NCI-H446 treated with DMSO at 0.1 percent for 48 hours (cell line): ENCODE data around the gene SYCP2L.
"Not testable (repeated sequence)": the region's sequence is repeated elsewhere in the genome, so short reads cannot be mapped to it uniquely, and the experiment has no call there.

Experiments
- DNase-seq: peaks from one replicate; lab custom pipeline; 2025; lab: John Stamatoyannopoulos, UW

SYCP2L gene

DNA sequence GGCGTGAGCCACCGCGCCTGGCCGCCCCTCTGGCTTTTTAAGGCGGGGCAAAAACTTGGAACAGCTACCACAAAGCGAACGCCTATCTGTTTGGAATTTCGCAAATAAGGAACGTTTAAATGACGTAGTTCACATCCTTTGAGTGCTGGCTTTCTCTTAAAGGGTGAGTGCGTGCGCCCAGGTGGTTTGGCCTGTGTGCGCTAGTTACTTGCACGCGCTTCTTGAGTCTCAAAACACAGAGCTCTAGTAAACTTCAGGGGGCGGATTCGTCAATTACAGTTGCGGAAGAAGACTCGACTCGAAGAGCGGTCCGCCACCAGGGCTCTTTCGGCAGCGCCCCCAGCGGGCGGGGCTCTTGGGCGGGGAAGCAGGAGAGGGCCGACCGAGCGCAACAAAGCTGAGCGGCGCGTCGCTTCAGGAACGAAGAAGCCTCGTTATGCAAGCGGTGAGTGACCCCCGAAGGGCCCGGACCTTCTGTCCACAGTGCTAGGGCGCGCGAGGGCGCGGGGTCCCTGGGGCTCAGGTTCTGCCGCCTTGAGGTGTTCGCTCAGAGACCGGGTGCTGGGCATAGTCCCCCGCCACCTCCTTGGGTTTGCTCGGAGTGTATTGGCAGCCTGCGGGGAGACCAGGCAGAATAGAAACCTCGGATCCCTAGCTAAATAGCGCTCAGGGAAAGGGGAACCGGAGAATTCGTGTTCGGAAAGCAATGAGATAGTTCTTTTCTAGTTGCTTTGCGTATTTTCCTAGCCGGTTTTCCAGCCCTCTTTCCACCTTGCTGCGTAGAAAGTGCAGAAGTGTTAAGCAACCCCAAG is at the start of gene SYCP2L:
Gene SYCP2L (plus strand): TSS at position 362 of the 812 bp plus-strand sequence. CDS start 75 bp downstream, at position 437.
- no peak for DNase-seq

DNA sequence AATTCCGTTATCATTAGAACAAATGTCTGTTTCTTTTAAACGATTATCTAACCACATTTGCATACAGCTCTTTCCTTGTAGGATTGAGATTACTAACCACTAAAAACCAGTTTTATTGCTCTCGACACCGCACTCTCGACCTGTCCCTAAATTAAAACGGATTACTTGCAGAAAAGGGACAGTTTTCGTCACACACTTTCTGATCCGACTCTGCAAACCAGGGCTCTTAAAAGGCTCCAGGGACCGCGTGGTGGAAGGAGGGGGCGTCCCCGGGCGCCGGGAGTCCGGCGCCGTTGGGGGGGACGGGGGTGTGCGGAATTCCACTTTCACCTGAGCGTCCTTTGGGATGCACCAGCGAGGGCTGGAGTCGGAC is 49.2 kb upstream of the SYCP2L start:
- DNase-seq = no peak

DNA sequence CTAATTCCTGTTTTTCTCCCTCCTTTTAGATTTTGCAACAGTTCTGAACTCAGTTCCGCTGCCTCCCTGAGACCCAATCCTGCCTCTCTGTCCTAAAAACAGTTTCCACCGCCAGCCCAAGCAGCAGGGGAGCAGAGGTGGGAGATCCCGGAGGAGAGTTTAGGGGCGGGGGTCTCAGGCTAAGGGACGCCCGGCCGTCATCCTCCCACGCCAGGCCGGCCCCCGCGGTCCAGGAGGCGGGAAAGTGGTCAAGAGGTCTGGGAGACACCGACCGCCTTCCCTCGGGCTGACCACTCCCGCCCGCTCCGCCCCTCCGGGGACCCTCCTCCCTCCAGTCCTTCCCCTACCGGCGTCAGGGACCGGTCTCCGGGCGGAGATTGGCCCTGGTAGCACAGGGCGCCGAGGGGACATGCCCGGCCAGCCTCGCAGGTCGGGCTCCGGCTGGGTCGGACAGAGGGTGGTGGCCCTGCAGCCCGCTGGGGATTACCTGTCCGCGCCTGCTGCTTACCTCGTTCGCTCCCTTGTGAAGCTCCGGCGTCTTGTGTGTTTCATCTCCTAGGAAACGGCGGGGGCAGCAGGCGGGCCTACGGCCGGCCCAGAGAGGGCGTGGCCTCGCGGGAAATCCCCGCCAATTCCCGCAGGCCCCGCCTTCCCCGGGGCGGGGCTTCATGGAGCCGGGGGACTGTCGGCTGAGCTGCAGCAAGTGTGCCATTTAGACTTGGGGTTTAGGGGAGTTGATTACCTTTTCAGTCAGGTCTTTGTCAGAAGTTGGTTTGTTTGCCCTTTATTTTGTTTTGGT is 48.7 kb upstream of the SYCP2L start, which contains the start of gene MAK:
Gene MAK (minus strand): TSS at position 545 of the 799 bp plus-strand sequence. CDS start 7,891 bp downstream, outside the sequence.
- peak; percentile 60 for DNase-seq

DNA sequence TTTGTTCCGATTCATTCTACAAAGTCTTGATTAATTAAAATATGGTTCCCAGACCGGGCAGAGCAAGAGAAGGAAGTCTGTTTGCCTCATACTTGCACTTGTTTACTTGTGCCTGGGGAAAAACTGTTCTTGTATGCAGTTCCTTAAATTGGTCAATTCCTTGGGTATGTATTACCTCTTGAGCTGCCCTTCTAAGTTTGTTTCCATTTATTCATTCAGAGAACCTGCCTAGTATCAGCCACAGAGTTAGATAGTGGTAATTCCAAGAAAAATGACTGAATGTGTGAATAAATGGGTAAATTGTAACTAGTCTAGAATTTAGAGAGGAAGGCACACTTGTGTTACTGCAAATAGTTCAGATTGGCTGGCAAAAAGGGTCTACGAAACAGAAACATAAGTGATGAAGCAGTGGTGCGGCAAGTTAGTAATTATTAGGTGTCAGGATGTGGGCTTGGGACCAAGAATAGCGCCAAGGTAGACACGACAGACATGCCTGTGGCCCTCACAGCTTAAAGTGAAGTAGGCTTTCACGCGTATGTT is 48.0 kb upstream of the SYCP2L start:
- DNase-seq = no peak

DNA sequence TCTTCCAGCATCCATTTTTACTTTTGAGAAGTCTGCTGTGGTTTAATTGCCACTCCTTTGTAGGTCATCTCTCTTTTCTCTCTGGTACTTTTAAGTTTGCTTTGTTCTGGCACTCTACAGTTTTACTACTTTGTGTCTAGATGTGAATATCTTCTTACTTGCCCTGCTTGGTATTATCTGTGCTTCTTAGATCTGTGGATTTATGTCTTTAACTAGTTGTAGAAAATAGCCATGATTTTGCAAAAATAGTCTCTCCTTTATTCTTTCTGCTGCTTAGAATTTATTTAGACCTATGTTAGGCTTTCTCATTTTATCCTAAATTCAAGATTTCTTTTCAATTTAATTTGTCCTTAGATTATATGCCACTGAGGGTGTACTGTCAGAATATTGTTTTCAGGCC is 43.3 kb upstream of the SYCP2L start:
- DNase-seq = no peak

DNA sequence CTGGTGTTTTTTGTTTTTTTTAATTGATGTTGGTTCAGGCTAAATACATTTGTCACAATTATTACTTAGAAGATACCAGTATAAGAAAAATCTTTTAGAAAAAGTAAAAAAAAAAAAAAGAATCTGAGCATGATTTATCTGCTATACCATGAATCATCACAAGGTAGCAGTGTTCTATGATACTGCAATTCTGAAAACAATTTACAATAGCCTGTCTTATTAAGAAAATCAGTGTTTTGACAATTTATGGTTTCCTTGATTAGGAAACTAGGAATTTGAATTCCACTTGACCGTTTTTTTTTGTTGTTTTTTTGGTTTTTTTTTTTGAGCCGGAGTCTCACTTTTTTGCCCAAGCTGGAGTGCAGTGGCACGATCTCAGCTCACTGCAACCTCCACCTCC is 39.2 kb upstream of the SYCP2L start:
- no peak for DNase-seq

DNA sequence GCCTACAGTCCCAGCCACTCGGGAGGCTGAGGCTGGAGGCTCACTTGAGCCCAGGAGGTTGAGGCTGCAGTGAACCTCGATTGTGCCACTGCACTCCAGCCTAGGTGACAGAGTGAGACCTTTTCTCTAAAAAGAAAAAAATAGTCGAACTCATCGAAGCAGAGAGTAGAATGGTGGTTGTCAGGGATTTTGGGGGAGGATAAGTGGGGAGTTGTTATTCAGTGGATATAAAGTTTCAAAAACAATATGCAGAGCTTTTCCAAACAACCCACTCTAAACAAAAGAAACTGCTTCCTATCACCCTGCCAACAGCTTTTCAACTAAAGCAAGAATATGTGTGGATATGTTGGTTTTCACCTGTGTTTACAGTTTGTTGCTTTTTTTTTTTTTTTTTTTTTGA is 37.0 kb upstream of the SYCP2L start:
- no peak for DNase-seq

DNA sequence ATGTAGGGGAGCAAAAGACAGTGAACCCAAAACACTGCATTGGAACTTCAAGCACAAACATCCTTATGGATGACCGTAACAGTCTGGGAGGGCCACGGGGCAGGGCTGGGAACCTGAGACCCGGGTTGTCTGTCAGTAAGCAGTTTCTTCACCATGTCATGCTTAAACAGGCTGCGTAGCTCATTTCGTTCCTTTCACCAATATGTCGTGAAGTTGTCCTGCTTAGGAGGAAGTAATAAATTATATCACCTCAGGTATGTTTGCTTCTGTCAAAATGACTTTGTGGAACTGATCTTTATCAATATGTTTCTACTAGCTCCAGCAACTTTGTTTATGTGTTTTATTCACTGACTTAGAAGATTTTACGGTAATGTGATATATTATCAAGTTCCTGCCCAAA is 36.1 kb upstream of the SYCP2L start:
- DNase-seq = no peak

DNA sequence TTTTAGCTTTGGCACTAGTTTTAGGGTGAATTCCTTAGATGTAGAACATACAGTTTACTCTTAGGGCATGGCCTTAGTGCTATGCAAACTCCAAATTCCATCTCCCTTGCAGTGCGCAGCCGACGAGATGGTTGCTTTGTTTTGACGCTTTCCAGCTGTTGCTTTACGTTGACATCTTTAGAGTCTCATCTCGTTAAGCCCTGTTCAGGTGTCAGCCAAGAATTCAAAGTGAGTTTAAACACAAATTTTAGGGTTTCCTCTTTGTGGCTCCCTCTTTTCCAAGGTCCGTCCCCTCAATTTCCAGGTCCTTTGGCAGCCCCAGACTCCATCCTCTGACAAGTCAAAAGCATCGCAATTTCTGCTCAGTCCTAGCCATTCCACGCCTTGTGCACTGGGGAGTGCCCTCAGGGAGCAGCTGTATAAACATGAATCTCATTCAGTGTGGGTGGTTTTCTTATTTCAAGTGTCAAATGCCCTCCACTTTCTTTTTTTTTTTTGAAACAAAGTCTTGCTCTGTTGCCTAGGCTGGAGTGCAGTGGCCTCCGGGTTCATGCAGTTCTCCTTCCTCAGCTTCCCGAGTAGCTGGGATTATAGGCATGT is 34.4 kb upstream of the SYCP2L start:
- no peak for DNase-seq

DNA sequence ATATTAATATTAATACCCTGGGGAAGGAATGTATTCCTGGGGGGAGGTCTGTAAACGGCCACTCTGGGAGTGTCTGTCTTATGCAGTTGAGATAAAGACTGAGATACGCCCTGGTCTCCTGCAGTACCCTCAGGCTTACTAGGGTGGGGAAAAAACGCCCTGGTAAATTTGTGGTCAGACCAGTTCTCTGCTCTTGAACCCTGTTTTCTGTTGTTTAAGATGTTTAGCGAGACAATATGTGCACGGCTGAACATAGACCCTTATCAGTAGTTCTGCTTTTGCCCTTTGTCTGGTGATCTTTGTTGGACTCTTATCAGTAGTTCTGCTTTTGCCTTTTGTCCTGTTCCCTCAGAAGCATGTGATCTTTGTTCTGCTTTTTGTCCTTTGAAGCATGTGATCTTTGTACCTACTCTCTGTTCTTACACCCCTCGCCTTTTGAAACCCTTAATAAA is 33.0 kb upstream of the SYCP2L start:
- DNase-seq = not testable (repeated sequence)

DNA sequence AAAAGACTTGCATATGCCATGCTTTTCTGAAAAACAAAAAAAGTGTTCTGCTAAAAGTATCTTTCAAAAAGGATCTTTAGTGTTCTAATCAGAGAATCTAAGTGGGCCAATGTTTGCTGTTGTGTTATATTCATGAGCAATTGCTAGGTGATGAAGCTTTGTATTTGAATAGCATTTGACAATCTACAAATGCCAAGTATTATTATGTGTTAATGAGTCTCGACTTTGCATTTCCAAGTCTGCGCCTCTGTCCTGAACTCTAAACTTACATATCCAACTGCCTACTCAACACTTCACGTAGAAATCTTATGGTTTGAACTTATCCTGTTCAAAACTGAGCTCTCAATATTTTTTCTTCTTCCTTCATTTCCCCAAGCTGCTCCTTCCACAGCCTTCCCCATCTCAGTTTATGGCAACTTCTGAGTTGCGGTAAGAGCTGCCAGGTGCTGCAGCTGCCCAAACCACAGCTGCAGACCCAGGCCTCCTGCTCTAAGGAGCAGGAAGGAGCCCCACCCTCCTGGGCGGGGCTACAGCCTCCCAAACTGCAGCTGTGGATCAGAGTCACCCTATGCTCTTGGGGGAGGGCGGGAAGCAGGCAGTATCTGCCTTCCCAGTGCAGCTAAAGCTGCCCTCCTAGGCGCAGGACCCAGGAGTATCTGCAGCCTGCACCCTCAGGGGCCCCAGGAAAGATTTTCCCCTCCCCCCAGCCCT is 31.8 kb upstream of the SYCP2L start:
- DNase-seq = no peak

DNA sequence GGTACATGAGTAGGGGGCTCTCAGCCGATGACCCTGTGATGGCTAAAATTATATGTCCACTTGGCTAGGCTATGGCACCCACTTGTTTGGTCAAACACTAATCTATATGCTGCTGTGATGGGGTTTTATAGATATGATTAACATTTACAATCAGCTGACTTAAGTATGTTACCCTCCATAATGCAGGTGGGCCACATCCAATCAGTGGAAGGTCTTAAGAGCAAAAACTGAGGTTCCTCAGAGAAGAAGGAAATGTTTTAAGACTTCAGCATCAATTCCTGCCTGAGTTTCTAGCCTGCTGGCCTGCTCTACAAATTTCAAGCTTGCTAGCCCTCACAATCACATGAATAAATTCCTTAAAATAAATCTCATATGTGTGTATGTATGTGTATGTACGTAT is 29.6 kb upstream of the SYCP2L start:
- DNase-seq = no peak

DNA sequence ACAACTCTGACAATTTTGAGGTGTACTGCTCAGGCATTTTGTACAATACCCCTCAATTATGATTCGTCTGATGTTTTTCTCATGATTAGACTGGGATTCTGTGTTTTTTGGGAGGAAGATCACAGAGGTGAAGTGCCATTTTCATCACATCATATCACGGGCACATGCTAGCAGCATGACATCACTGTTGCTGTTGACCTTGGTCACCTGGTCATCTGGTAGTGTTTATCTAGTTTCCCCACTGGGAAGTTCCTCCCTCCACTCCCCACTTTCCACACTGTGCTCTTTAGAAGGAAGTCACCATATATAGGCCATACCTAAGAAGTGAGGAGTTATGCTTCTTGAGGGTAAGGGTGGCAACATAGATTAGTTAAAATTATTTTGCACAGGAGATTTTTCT is 25.8 kb upstream of the SYCP2L start:
- no peak for DNase-seq

DNA sequence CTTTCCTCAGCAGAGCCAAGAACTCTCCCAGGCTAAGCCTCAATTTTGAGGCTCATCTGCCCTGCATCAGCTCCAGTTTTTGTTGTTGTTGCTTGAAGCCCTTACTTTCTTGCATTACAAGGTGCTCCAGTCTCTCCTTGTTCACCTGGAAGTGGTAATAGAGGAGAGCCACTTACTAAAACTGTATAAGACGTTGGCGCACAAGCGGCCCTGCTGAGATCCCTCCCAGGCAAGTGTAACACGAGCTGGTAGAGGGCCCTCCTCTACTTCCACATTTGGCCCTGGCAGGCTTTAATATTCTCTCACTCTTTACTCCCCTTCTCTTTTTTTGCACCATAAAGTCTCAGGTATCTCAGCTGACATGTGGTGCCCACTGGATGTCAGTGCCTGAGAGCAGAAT is 24.5 kb upstream of the SYCP2L start:
- no peak for DNase-seq

DNA sequence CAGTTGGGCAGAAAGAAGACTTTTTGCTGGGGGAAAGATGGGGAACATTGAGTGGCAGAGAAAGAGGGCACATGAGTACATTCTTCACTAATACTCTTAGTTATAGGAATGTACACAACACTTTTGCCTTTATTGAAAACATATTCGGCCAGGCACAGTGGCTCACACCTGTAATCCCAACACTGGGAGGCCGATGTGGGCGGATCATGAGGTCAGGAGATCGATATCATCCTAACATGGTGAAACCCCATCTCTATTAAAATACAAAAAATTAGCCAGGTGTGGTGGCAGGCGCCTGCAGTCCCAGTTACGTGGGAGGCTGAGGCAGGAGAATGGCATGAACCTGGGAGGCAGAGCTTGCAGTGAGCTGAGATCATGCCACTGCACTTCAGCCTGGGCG is 23.8 kb upstream of the SYCP2L start:
- DNase-seq = not testable (repeated sequence)

DNA sequence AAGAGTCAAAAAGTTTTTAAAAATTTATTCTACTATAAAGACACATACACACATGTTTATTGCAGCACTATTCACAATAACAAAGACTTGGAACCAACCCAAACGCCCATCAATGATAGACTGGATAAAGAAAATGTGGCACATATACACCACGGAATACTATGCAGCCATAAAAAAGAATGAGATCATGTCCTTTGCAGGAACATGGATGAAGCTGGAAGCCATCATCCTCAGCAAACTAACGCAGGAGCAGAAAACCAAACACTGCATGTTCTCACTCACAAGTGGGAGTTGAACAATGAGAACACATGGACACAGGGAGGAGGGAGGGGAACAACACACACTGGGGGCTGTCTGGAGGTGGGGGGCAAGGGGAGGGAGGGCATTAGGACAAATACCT is 20.1 kb upstream of the SYCP2L start:
- not testable (repeated sequence) for DNase-seq

DNA sequence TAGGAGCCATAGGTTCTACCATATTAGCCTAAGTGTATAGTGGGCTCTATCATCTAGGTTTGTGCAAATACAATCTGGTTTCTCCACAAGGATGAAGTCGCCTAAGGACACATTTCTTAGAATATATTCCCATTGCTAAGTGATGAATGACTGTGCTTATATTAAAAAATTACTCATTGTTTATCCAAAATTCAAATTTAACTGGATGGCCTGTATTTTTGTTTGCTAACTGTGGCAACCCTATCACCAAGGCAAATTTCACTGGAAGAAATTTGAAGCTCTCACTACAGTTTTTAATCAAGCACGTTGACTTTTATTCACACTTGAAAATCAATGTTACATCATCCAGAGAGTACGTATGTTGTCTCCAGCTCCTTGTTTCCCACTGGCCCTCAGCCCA is 18.9 kb upstream of the SYCP2L start:
- no peak for DNase-seq

DNA sequence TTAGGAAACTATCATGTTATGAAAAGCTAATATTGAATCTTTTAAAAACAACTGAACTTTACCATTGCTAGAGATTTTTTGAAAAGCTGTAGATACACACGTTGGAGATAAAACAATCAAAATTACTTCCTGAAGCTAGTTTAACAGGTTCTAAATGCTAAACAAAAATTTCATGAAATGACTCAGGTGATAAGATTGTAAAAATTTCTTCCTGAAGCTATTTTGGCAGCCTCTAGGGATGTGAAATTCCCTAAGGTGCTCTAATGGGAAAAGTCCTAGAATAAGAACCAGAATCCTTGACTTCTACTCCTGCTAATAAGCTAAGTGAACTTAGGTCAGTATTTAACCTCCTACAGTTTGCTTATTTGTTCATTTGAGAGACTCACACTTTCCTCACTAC is 13.5 kb upstream of the SYCP2L start:
- DNase-seq = no peak

DNA sequence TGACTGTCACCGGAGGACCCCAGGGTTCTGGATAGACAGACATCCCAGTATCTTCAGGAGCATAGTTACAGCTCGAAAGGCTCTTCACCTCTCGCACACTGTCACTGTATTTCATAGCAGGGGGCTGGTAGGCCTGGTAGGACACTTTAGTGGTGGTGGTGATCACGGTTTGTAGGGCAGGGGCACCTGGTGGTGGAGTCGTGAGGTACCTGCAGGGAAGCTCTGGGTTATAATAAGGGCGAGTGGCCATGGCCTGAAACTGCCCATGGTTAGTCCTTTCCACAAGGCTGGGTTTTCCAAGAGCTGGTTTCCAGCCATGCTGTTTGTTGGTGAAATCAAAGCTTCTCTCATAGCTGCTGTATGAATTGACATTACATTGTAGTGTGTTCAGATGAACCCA is 12.6 kb upstream of the SYCP2L start:
- DNase-seq = no peak

DNA sequence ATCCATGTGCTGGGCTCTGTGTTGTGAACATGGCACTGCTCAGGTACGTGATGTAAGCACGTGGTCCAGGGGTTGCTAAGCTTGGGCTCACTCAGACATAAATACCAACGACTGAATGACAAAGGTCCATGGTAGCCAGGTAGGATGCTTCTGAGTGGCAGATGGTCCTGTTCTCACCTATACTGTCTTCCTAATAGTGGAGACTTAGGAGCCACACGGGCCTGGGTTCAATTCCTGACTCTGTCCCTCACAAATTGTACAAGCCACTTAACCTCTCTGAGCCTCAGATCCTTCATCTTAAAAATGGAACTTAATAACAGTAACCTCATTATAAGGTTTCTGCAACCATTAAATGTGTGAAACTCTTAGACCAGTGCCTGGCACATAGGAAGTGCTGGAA is 11.8 kb upstream of the SYCP2L start:
- no peak for DNase-seq

DNA sequence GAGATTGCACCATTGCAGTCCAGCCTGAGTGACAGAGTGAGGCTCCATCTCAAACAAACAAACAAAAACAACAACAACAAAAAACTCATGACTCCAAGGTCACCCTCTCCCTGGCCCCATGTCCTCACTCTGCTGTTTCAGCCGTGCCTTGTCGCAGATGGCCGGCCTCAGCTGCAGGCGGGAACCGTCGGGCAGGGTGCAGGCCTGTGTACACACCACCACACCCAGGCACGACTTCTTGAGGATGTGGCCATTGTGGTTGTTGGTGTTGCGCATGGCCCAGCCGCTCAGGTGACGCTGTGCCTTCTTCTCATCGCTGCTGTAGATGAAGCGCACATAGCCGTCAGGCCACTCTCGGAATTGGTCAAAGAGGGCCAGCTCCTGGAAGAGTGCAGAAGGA is 9.8 kb upstream of the SYCP2L start:
- no peak for DNase-seq

DNA sequence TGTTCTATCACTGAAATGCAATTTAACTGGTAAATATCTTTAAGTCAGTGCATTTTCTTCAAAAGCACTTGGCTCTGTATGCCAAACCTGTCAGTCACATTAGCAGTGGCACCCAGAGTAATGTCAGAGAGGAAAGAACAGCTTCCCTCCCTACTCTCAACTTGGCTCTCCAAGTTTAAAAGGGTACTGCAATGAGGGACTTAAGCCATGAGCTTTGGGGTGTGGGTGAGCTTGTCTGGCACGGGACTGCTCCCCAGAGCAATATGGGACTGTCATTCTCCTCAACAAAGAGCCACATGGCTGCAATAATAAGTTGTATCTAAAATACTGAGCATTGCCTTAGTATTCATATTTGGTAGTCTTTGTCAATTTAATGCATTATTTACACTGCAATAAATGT is 9.0 kb upstream of the SYCP2L start:
- DNase-seq = no peak
